Psoas muscle (tissue), 8 donors: ENCODE results near the gene JAKMIP3. TPM values are rescaled to one million over a fixed set of nuclear protein-coding genes. Genes with fewer than 3 reads are reported as not detected.

Experiments used
- ATAC-seq, 4 donors: fragments of 200-7000 bp; cut with Tn5 transposase; one replicate each; pipeline ENCODE4 v1.9.1; 2020; ENCODE audit warnings: moderate library complexity in 3 of 4, mild to moderate bottlenecking in 2 of 4
- DNase-seq, 2 donors: peaks; one replicate each; pipeline ENCODE4 v3.0.0-alpha.2; 2020
- H3K27ac ChIP-seq: fragments of 200-600 bp; one replicate; pipeline ENCODE4 v1.8.0; 2022
- H3K27me3 ChIP-seq, 3 donors: fragments of 200-600 bp in 1 of 3; one replicate each; pipeline versions ENCODE4 v1.6.1 to v1.8.0; 2013 to 2022; ENCODE audit warnings: low read length in 2 of 3, mild to moderate bottlenecking in 2 of 3, moderate library complexity in 1 of 3; ENCODE audit not compliant: insufficient read depth in 3 of 3
- H3K36me3 ChIP-seq, 2 donors: fragments of 200-600 bp in 1 of 2; one replicate each; pipeline versions ENCODE4 v1.6.1 to v1.8.0; 2013 to 2022; ENCODE audit warnings: low read depth in 1 of 2, mild to moderate bottlenecking in 1 of 2, moderate library complexity in 1 of 2; ENCODE audit not compliant: insufficient read depth in 1 of 2
- H3K4me1 ChIP-seq: fragments of 200-600 bp; one replicate; pipeline ENCODE4 v1.8.0; 2022
- H3K4me3 ChIP-seq: fragments of 200-600 bp; one replicate; pipeline ENCODE4 v1.8.0; 2022; ENCODE audit warnings: mild to moderate bottlenecking
- H3K9me3 ChIP-seq: fragments of 200-600 bp; one replicate; pipeline ENCODE4 v1.8.0; 2022
- WGBS, 3 donors: extraction: QIAGEN DNeasy Blood & Tissue Kit; methylation state at CpG; one replicate each; pipeline versions ENCODE4 v1.1.6 to v1.1.7; 2013; 5-methylcytosine and 5-hydroxymethylcytosine counted together
- intact Hi-C, 2 donors: fragments of 100-400 bp; cut with DNase I; formaldehyde crosslinking; loops; one replicate each; pipeline versions ENCODE4 v1.11.0 to v1.14.2; 2022
- polyA plus RNA-seq, 3 donors: library from polyadenylated mRNA; stranded (reverse); fragments of 200-250 nt; gene quantifications; one replicate each; pipeline ENCODE4 v1.2.3, GENCODE V29; 2013
- total RNA-seq, 4 donors: library from RNA; stranded (reverse); fragmentation: NEBNext Ultra II Directional in 2 of 4; extraction: Animal tissue kit (Norgen Biotek cat#: 25700) in 2 of 4; gene quantifications; one replicate each; pipeline versions ENCODE4 v1.2.1 to v1.2.4, GENCODE V29; 2021 to 2023
- TF ChIP-seq, protein P1 (sequence below): fragments of 200-600 bp; IDR thresholded peaks from one replicate; pipeline ENCODE4 v1.8.0; 2022; ENCODE audit warnings: antibody characterized with exemption
- donor health status: healthy with polysubstance abuse.
- donor health status: DM: no; HTN: no; CAD: no; lungs with moderate emphysema.
- donor health status: Bipolar disorder and iron deficiency.
- donor health status: healthy.
- donor health status: DM: yes; HTN: yes; CAD: no.
- donor health status: DM: no; HTN: no; CAD: no.
- donor health status: DM: no; HTN: no; CAD: no.
- donor health status: DM: yes; HTN: yes; CAD: no.

The JAKMIP3 gene
- total and polyA plus RNA-seq, 7 donors: 0.12 to 1.7 (median 0.52) TPM

DNA sequence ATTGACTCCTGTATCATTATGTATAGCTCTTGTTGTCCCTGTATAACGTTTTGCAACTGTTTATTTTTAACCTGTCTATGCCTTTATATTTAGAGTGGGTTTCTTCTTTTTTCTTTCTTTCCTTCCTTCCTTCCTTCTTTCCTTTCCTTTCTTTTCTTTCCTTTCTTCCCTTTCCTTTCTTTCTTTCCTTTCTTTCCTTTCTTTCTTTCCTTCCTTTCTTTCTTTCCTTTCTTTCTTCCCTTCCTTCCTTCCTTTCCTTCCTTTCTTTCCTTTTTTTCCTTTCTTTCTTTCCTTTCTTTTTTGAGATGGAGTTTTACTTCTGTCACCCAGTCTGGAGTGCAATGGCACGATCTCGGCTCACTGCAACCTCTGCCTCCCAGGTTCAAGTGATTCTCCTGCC is 5.9 kb downstream of the JAKMIP3 start:
- no peak overlapping the region for H3K27ac ChIP-seq
- TF ChIP-seq, protein P1, sequence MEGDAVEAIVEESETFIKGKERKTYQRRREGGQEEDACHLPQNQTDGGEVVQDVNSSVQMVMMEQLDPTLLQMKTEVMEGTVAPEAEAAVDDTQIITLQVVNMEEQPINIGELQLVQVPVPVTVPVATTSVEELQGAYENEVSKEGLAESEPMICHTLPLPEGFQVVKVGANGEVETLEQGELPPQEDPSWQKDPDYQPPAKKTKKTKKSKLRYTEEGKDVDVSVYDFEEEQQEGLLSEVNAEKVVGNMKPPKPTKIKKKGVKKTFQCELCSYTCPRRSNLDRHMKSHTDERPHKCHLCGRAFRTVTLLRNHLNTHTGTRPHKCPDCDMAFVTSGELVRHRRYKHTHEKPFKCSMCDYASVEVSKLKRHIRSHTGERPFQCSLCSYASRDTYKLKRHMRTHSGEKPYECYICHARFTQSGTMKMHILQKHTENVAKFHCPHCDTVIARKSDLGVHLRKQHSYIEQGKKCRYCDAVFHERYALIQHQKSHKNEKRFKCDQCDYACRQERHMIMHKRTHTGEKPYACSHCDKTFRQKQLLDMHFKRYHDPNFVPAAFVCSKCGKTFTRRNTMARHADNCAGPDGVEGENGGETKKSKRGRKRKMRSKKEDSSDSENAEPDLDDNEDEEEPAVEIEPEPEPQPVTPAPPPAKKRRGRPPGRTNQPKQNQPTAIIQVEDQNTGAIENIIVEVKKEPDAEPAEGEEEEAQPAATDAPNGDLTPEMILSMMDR: no peak
- WGBS, 3 donors: 69 to 80% (median 76%) methylated on average over 3 of the region's 3 CpGs
- no peak overlapping the region for H3K4me3 ChIP-seq
- intact Hi-C loops: no loop called here
- DNase-seq: no peak
- H3K27me3 ChIP-seq: no peaks in the 10 kb centered on the region
- peaks cover 5% of the 10 kb centered on the region for H3K9me3 ChIP-seq
- ATAC-seq: no peak
- H3K4me1 ChIP-seq: peaks cover 3% of the 10 kb centered on the region
- H3K36me3 ChIP-seq: no peaks in the 10 kb centered on the region

- Histone ChIP-seq H3K4me1 (no peaks in the 10 kb centered on the region), H3K9me3 (peaks cover 5% of the 10 kb centered on the region), H3K27me3 (no peaks in the 10 kb centered on the region), H3K27ac (no peak overlapping the region), H3K4me3 (no peak overlapping the region), H3K36me3 (no peaks in the 10 kb centered on the region)
- ATAC-seq (no peak), DNase-seq (no peak)
- 81 to 87% (median 85%) methylated on average over 17 of the region's 17 CpGs for WGBS, 3 donors
- intact Hi-C loops: no loop called here
- TF ChIP-seq, protein P1: no peak
Measured at GRCh38 chr10:132075909-132076577, 10.3 kb downstream of the JAKMIP3 start.

- Histone ChIP-seq H3K27ac (no peak overlapping the region), H3K4me1 (no peaks in the 10 kb centered on the region), H3K27me3 (no peaks in the 10 kb centered on the region), H3K36me3 (no peaks in the 10 kb centered on the region), H3K4me3 (no peak overlapping the region), H3K9me3 (peaks cover 5% of the 10 kb centered on the region)
- TF ChIP-seq, protein P1: no peak
- ATAC-seq (no peak), DNase-seq (no peak)
- intact Hi-C loops: no loop called here
- 87 to 90% (median 89%) methylated on average over 18 to 19 of the region's 19 CpGs for WGBS, 3 donors
Measured at GRCh38 chr10:132076578-132077081, 10.9 kb downstream of the JAKMIP3 start.

- Histone ChIP-seq H3K9me3 (peaks cover 3% of the 10 kb centered on the region), H3K36me3 (no peaks in the 10 kb centered on the region), H3K4me1 (no peaks in the 10 kb centered on the region), H3K27me3 (no peaks in the 10 kb centered on the region), H3K4me3 (no peak overlapping the region), H3K27ac (no peak overlapping the region)
- TF ChIP-seq, protein P1: no peak
- no peak for DNase-seq
- intact Hi-C loops: no loop called here
- 66 to 84% (median 80%) methylated on average over 8 to 9 of the region's 9 CpGs for WGBS, 3 donors
- ATAC-seq: no peak
Measured at GRCh38 chr10:132077091-132077490, 11.3 kb downstream of the JAKMIP3 start.
